Measurements from ENCODE around the gene TNFRSF12A.

DNA sequence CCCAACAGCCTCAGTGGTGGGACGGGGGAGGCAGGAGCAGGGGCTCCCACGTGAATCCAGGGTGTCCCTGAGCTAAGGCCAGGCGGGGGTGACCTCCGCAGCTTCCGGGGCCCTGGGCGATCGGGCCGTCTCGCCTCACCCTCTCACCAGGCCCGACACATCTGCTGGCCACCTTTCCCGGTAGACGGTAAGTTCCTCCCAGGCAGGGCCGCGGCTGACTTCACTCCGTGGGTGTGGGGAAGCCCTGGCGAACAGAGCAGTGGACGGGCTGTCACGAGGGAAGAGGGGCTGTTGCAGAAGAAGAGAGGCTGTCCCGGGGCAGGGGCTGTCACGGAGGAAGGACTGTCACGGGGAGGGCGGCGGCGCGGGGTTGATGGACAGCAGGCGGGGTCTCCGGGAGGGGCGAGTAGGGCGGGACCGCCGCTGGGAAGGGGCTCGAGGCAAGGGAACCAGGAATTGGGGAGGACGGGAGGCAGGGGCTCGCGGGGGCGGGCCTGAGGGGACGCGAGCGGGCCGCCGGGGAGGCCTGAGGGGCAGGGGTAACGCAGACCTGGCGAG lies 40.4 kb upstream of the TNFRSF12A start:
- TF ChIP-seq, protein P1, sequence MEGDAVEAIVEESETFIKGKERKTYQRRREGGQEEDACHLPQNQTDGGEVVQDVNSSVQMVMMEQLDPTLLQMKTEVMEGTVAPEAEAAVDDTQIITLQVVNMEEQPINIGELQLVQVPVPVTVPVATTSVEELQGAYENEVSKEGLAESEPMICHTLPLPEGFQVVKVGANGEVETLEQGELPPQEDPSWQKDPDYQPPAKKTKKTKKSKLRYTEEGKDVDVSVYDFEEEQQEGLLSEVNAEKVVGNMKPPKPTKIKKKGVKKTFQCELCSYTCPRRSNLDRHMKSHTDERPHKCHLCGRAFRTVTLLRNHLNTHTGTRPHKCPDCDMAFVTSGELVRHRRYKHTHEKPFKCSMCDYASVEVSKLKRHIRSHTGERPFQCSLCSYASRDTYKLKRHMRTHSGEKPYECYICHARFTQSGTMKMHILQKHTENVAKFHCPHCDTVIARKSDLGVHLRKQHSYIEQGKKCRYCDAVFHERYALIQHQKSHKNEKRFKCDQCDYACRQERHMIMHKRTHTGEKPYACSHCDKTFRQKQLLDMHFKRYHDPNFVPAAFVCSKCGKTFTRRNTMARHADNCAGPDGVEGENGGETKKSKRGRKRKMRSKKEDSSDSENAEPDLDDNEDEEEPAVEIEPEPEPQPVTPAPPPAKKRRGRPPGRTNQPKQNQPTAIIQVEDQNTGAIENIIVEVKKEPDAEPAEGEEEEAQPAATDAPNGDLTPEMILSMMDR (IDR thresholded peaks at IDR 0.05), result no peak
- TF ChIP-seq POLR2AphosphoS5 (IDR thresholded peaks at IDR 0.05; ENCODE audit: insufficient read depth in 1 of 2, low read depth in 1 of 2) (no peak), POLR2A (IDR thresholded peaks at IDR 0.05) (no peak)

Measured in vagina (tissue), 2 donors.